Astrocyte (in vitro differentiated cells and primary cell): Measurements from ENCODE around the gene SPRED3.

Experiments
- EZH2 ChIP-seq: IDR thresholded peaks from 2 replicates; pipeline ENCODE4 v1.6.1; 2012; ENCODE audit warnings: mild to moderate bottlenecking, low read length, inconsistent platforms; ENCODE audit not compliant: insufficient read depth
- TF ChIP-seq, protein P1 (sequence below): IDR thresholded peaks from 2 replicates; pipeline ENCODE4 v1.5.1; 2011; ENCODE audit warnings: low read depth, mild to moderate bottlenecking, inconsistent platforms, low read length, moderate library complexity; ENCODE audit not compliant: insufficient read depth

- TF ChIP-seq, protein P1, sequence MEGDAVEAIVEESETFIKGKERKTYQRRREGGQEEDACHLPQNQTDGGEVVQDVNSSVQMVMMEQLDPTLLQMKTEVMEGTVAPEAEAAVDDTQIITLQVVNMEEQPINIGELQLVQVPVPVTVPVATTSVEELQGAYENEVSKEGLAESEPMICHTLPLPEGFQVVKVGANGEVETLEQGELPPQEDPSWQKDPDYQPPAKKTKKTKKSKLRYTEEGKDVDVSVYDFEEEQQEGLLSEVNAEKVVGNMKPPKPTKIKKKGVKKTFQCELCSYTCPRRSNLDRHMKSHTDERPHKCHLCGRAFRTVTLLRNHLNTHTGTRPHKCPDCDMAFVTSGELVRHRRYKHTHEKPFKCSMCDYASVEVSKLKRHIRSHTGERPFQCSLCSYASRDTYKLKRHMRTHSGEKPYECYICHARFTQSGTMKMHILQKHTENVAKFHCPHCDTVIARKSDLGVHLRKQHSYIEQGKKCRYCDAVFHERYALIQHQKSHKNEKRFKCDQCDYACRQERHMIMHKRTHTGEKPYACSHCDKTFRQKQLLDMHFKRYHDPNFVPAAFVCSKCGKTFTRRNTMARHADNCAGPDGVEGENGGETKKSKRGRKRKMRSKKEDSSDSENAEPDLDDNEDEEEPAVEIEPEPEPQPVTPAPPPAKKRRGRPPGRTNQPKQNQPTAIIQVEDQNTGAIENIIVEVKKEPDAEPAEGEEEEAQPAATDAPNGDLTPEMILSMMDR: no peak
- no peak for TF ChIP-seq EZH2
These were observed 47.6 kb upstream of the SPRED3 start for GRCh38 chr19:38340927-38341326.
